ENCODE measurements around the gene SPATA31C1.
"Not testable (repeated sequence)": the region's sequence is repeated elsewhere in the genome, so short reads cannot be mapped to it uniquely, and the experiment has no call there.

Gene SPATA31C1

DNA sequence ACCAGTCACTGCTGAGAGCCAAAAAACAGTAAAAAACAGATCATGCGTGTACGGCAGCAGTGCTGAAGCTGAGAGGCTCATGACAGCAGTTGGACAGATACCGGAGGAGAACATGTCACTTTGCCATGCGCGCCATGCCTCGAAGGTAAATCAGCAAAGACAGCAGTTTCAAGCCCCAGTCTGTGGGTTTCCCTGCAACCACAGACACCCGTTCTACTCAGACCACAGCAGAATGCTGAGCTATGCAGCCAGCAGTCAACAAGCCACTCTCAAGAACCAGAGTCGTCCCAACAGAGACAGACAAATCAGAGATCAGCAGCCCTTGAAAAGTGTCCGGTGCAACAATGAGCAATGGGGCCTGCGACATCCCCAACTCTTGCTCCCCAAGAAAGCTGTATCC, 5.2 kb downstream of the SPATA31C1 start:
- not testable (repeated sequence) for H3K79me2 ChIP-seq (ENCODE audit: insufficient read depth, low read depth); H3K27me3 ChIP-seq (ENCODE audit: insufficient read depth, low read depth); H4K20me1 ChIP-seq (ENCODE audit: insufficient read depth); H3K36me3 ChIP-seq (ENCODE audit: insufficient read depth); H3K4me3 ChIP-seq (IDR thresholded peaks at IDR 0.05; ENCODE audit: insufficient read depth, low read depth, low read length)
- Histone ChIP-seq H3K4me2 (peak overlapping the region; percentile 89), H3K27ac (peak overlapping the region; percentile 99), H2AFZ (ENCODE audit: low read depth) (peak overlapping the region; percentile 73), H3K4me1 (ENCODE audit: low read depth, poor library complexity, severe bottlenecking) (peaks cover 38% of the 10 kb centered on the region), H3K9ac (peak overlapping the region; percentile 82)

DNA sequence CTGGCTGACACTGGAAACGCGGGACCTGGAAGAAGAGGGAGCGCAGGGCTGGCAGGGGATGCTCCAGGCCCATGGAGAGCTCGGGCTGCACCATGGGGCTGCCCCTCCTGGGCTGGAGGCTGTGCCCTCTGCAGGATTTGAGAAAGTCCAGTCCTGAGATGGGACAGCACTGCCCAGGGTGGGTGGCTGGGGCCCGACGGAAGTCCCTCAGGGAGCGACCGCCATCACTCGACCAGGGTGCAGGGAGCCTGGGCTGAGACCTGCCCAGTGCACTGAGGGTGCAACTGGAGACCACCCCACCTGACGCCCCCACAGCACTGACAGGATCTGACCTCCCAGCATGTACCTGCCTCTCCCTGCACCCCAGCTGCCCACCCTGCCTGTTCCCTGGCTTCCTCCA, 7.1 kb downstream of the SPATA31C1 start:
- H2AFZ ChIP-seq (ENCODE audit: low read depth); H3K27me3 ChIP-seq (ENCODE audit: insufficient read depth, low read depth); H3K27ac ChIP-seq; H3K4me3 ChIP-seq (IDR thresholded peaks at IDR 0.05; ENCODE audit: insufficient read depth, low read depth, low read length); H3K4me2 ChIP-seq; H3K79me2 ChIP-seq (ENCODE audit: insufficient read depth, low read depth); H3K36me3 ChIP-seq (ENCODE audit: insufficient read depth); H4K20me1 ChIP-seq (ENCODE audit: insufficient read depth); H3K9ac ChIP-seq: not testable (repeated sequence)
- peaks cover 38% of the 10 kb centered on the region for H3K4me1 ChIP-seq (ENCODE audit: low read depth, poor library complexity, severe bottlenecking)

GRCh38 chr9:87929152-87929551, 11.4 kb downstream of the SPATA31C1 start:
- not testable (repeated sequence) for H3K27me3 ChIP-seq (ENCODE audit: insufficient read depth, low read depth); H3K9ac ChIP-seq; H3K4me1 ChIP-seq (ENCODE audit: low read depth, poor library complexity, severe bottlenecking); H4K20me1 ChIP-seq (ENCODE audit: insufficient read depth); H3K36me3 ChIP-seq (ENCODE audit: insufficient read depth); H3K79me2 ChIP-seq (ENCODE audit: insufficient read depth, low read depth); H2AFZ ChIP-seq (ENCODE audit: low read depth); H3K27ac ChIP-seq; H3K4me3 ChIP-seq (IDR thresholded peaks at IDR 0.05; ENCODE audit: insufficient read depth, low read depth, low read length); H3K4me2 ChIP-seq

GRCh38 chr9:87934444-87934843, 16.7 kb downstream of the SPATA31C1 start:
- H3K4me3 ChIP-seq (IDR thresholded peaks at IDR 0.05; ENCODE audit: insufficient read depth, low read depth, low read length); H4K20me1 ChIP-seq (ENCODE audit: insufficient read depth): not testable (repeated sequence)

DNA sequence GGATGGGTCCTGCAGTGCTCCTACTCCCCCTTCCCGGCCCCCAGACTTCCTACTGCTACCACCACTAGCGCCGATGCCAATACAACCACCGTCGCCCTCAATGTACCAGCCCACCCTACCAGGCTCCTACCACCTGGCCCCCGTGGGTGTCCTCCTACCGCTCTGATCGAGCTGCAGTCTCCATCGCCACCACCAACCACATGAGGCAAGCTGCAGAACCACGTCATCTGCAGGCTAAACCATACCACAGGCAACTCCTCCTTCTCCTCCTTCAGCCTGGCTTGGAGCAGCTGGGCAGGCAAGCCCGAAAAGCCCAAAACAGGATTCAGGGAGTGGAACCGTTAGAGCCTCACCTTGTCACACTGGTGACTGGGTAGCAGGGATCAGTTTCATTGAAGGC, 19.6 kb downstream of the SPATA31C1 start:
- not testable (repeated sequence) for H3K79me2 ChIP-seq (ENCODE audit: insufficient read depth, low read depth); H3K27me3 ChIP-seq (ENCODE audit: insufficient read depth, low read depth); H3K4me1 ChIP-seq (ENCODE audit: low read depth, poor library complexity, severe bottlenecking); H3K27ac ChIP-seq; H3K4me2 ChIP-seq; H3K4me3 ChIP-seq (IDR thresholded peaks at IDR 0.05; ENCODE audit: insufficient read depth, low read depth, low read length); H4K20me1 ChIP-seq (ENCODE audit: insufficient read depth); H3K36me3 ChIP-seq (ENCODE audit: insufficient read depth); H3K9ac ChIP-seq; H2AFZ ChIP-seq (ENCODE audit: low read depth)

More at GRCh38 chr9:87934444-87934843, 16.7 kb downstream of the SPATA31C1 start:
- H3K79me2 ChIP-seq (ENCODE audit: insufficient read depth, low read depth); H3K27ac ChIP-seq; H3K4me2 ChIP-seq; H3K4me1 ChIP-seq (ENCODE audit: low read depth, poor library complexity, severe bottlenecking); H2AFZ ChIP-seq (ENCODE audit: low read depth); H3K9ac ChIP-seq; H3K27me3 ChIP-seq (ENCODE audit: insufficient read depth, low read depth); H3K36me3 ChIP-seq (ENCODE audit: insufficient read depth): not testable (repeated sequence)

- not testable (repeated sequence) for H3K36me3 ChIP-seq (ENCODE audit: insufficient read depth); H3K4me1 ChIP-seq (ENCODE audit: low read depth, poor library complexity, severe bottlenecking)
These were observed 20.2 kb downstream of the SPATA31C1 start for GRCh38 chr9:87937918-87938317.

GRCh38 chr9:87938336-87938735, 20.6 kb downstream of the SPATA31C1 start:
- not testable (repeated sequence) for H2AFZ ChIP-seq (ENCODE audit: low read depth); H3K27me3 ChIP-seq (ENCODE audit: insufficient read depth, low read depth); H3K79me2 ChIP-seq (ENCODE audit: insufficient read depth, low read depth); H3K4me2 ChIP-seq; H3K9ac ChIP-seq; H4K20me1 ChIP-seq (ENCODE audit: insufficient read depth); H3K4me1 ChIP-seq (ENCODE audit: low read depth, poor library complexity, severe bottlenecking); H3K4me3 ChIP-seq (IDR thresholded peaks at IDR 0.05; ENCODE audit: insufficient read depth, low read depth, low read length); H3K27ac ChIP-seq; H3K36me3 ChIP-seq (ENCODE audit: insufficient read depth)

More at GRCh38 chr9:87937918-87938317, 20.2 kb downstream of the SPATA31C1 start:
- H3K79me2 ChIP-seq (ENCODE audit: insufficient read depth, low read depth); H3K27me3 ChIP-seq (ENCODE audit: insufficient read depth, low read depth); H4K20me1 ChIP-seq (ENCODE audit: insufficient read depth); H3K4me3 ChIP-seq (IDR thresholded peaks at IDR 0.05; ENCODE audit: insufficient read depth, low read depth, low read length); H2AFZ ChIP-seq (ENCODE audit: low read depth); H3K27ac ChIP-seq; H3K9ac ChIP-seq; H3K4me2 ChIP-seq: not testable (repeated sequence)

- H3K4me2 ChIP-seq; H3K9ac ChIP-seq; H3K79me2 ChIP-seq (ENCODE audit: insufficient read depth, low read depth); H3K36me3 ChIP-seq (ENCODE audit: insufficient read depth); H3K27me3 ChIP-seq (ENCODE audit: insufficient read depth, low read depth); H4K20me1 ChIP-seq (ENCODE audit: insufficient read depth); H3K27ac ChIP-seq; H2AFZ ChIP-seq (ENCODE audit: low read depth); H3K4me3 ChIP-seq (IDR thresholded peaks at IDR 0.05; ENCODE audit: insufficient read depth, low read depth, low read length); H3K4me1 ChIP-seq (ENCODE audit: low read depth, poor library complexity, severe bottlenecking): not testable (repeated sequence)
These were observed 21.3 kb downstream of the SPATA31C1 start for GRCh38 chr9:87939096-87939495.
